BE2C (cell line): ENCODE measurements around the gene RNF25.

Experiments
- DNase-seq: peaks from one replicate; pipeline ENCODE4 v3.0.0-alpha.2; 2020
- H3K27me3 ChIP-seq: fragments of 250-450 bp; sonication (Bioruptor Pico); 2 replicates; pipeline ENCODE4 v1.5.1; 2020; ENCODE audit warnings: mild to moderate bottlenecking
- H3K36me3 ChIP-seq: fragments of 250-450 bp; sonication (Bioruptor Pico); 2 replicates; pipeline ENCODE4 v1.5.1; 2020; ENCODE audit warnings: mild to moderate bottlenecking
- H3K4me1 ChIP-seq: fragments of 250-450 bp; sonication (Bioruptor Pico); 2 replicates; pipeline ENCODE4 v1.5.1; 2020
- H3K4me3 ChIP-seq: 2 replicates; pipeline ENCODE4 v1.5.1; 2011; ENCODE audit warnings: low read depth, low read length
- H3K9me3 ChIP-seq: fragments of 250-450 bp; sonication (Bioruptor Pico); 2 replicates; pipeline ENCODE4 v1.5.1; 2020
- CTCF ChIP-seq: IDR thresholded peaks from 2 replicates; pipeline ENCODE4 v1.5.1; 2012; ENCODE audit warnings: mild to moderate bottlenecking, low read depth, low read length

RNF25 gene

DNA sequence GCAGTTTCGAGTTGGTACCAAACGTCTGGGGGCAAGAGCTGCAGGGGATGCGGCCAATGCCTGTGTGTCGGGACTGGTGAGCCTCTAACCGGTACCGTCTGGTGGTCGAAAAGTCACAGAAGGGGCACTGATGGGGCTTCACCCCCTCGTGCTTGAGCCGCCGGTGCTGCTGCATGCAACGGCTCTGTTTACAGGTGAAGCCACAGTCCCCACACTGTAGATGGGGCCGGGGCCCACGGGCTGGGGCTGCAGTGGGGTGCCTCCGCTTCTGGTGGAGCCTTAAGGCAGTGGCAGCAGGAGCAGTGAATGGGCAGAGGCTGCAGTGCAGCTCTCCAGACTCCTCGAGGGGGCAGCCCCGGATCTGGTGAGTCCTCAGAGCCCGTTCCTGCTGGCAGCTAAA is 29.0 kb downstream of the RNF25 start:
- peaks cover 74% of the 10 kb centered on the region for H3K36me3 ChIP-seq
- H3K4me1 ChIP-seq = no peaks in the 10 kb centered on the region
- TF ChIP-seq CTCF = no peak
- H3K9me3 ChIP-seq = no peaks in the 10 kb centered on the region
- no peaks in the 10 kb centered on the region for H3K27me3 ChIP-seq
- no peak overlapping the region for H3K4me3 ChIP-seq
- no peak for DNase-seq

GRCh38 chr2:218642121-218642656 is 29.6 kb downstream of the RNF25 start:
- Histone ChIP-seq H3K4me1 (no peaks in the 10 kb centered on the region), H3K36me3 (peaks cover 75% of the 10 kb centered on the region), H3K27me3 (no peaks in the 10 kb centered on the region), H3K4me3 (no peak overlapping the region), H3K9me3 (no peaks in the 10 kb centered on the region)
- TF ChIP-seq CTCF = no peak
- DNase-seq = no peak

GRCh38 chr2:218638372-218638771 is 33.4 kb downstream of the RNF25 start:
- no peaks in the 10 kb centered on the region for H3K4me1 ChIP-seq

GRCh38 chr2:218635719-218636118 is 36.1 kb downstream of the RNF25 start:
- Histone ChIP-seq H3K27me3 (no peaks in the 10 kb centered on the region), H3K4me1 (no peaks in the 10 kb centered on the region), H3K36me3 (peaks cover 88% of the 10 kb centered on the region), H3K4me3 (no peak overlapping the region), H3K9me3 (no peaks in the 10 kb centered on the region)
- no peak for DNase-seq
- no peak for TF ChIP-seq CTCF

More at GRCh38 chr2:218638372-218638771, 33.4 kb downstream of the RNF25 start:
- DNase-seq = no peak
- H3K27me3 ChIP-seq = no peaks in the 10 kb centered on the region
- peaks cover 83% of the 10 kb centered on the region for H3K36me3 ChIP-seq
- no peaks in the 10 kb centered on the region for H3K9me3 ChIP-seq
- no peak for TF ChIP-seq CTCF
- no peak overlapping the region for H3K4me3 ChIP-seq

GRCh38 chr2:218631837-218632236 is 40.0 kb downstream of the RNF25 start:
- no peak for TF ChIP-seq CTCF
- no peak overlapping the region for H3K4me3 ChIP-seq
- no peaks in the 10 kb centered on the region for H3K27me3 ChIP-seq
- H3K36me3 ChIP-seq = peaks cover 78% of the 10 kb centered on the region
- H3K9me3 ChIP-seq = no peaks in the 10 kb centered on the region
- DNase-seq = no peak
- peaks cover 3% of the 10 kb centered on the region; the same call in 1 of the 2 replicates for H3K4me1 ChIP-seq

DNA sequence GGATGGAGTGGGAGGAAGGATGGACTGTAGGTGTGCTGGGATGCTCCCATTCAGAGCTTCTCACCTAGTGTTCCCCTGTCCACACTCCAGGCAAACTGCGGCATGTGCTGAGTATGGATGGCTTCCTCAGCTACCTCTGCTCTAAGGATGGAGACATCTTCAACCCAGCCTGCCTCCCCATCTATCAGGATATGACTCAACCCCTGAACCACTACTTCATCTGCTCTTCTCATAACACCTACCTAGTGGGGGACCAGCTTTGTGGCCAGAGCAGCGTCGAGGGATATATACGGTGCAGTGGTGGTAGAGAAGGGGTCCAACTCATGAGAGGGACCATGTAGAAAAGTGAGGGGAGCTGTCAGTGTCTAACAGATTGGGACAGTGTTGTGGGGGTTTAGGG is 43.9 kb downstream of the RNF25 start:
- TF ChIP-seq CTCF = no peak
- Histone ChIP-seq H3K4me3 (no peak overlapping the region), H3K36me3 (peaks cover 56% of the 10 kb centered on the region), H3K9me3 (no peaks in the 10 kb centered on the region), H3K27me3 (no peaks in the 10 kb centered on the region), H3K4me1 (peaks cover 3% of the 10 kb centered on the region; the same call in 1 of the 2 replicates)
- DNase-seq = no peak
